Liver (tissue), 9 donors: Measurements from ENCODE around the gene MYBPC3. TPM values are rescaled to one million over a fixed set of nuclear protein-coding genes. Genes with fewer than 3 reads are reported as not detected.

Experiments used
- DNase-seq: peaks from one replicate; pipeline ENCODE4 v3.0.0-alpha.2; 2017; ENCODE audit warnings: low spot score
- H3K27ac ChIP-seq, 2 donors: one replicate each; pipeline ENCODE4 v1.7.0; 2013; ENCODE audit warnings: inconsistent platforms in 2 of 2, low read length in 2 of 2, control low read depth in 1 of 2, low read depth in 1 of 2, mild to moderate bottlenecking in 1 of 2
- H3K27me3 ChIP-seq, 4 donors: one replicate each; pipeline versions ENCODE4 v1.6.1 to v1.7.0; 2013; ENCODE audit warnings: low read length in 3 of 4, inconsistent platforms in 1 of 4, mild to moderate bottlenecking in 1 of 4, moderate library complexity in 1 of 4; ENCODE audit not compliant: control insufficient read depth in 4 of 4, insufficient read depth in 4 of 4
- H3K36me3 ChIP-seq, 4 donors: one replicate each; pipeline versions ENCODE4 v1.6.1 to v1.7.0; 2013; ENCODE audit warnings: low read length in 3 of 4, mild to moderate bottlenecking in 3 of 4, low read depth in 1 of 4, moderate library complexity in 1 of 4; ENCODE audit not compliant: control insufficient read depth in 4 of 4, insufficient read depth in 3 of 4
- H3K4me1 ChIP-seq, 4 donors: one replicate each; pipeline versions ENCODE4 v1.6.1 to v1.7.0; 2013; ENCODE audit warnings: low read length in 3 of 4, mild to moderate bottlenecking in 3 of 4, moderate library complexity in 1 of 4; ENCODE audit not compliant: control insufficient read depth in 4 of 4, insufficient read depth in 4 of 4
- H3K4me3 ChIP-seq, 3 donors: one replicate each; pipeline versions ENCODE4 v1.6.1 to v1.7.0; 2013; ENCODE audit warnings: low read length in 3 of 3, control low read depth in 1 of 3, low read depth in 1 of 3, mild to moderate bottlenecking in 1 of 3
- H3K9ac ChIP-seq, 2 donors: one replicate each; pipeline ENCODE4 v1.7.0; 2013; ENCODE audit warnings: low read length in 2 of 2, mild to moderate bottlenecking in 2 of 2, moderate library complexity in 2 of 2, control low read depth in 1 of 2, low read depth in 1 of 2
- H3K9me3 ChIP-seq, 4 donors: one replicate each; pipeline versions ENCODE4 v1.6.1 to v1.7.0; 2013; ENCODE audit warnings: low read length in 3 of 4; ENCODE audit not compliant: control insufficient read depth in 4 of 4
- CTCF ChIP-seq: fragments of 150-350 bp; IDR thresholded peaks from 2 replicates; pipeline ENCODE4 v1.5.1; 2017; ENCODE audit warnings: improper control_type of control experiment, low read depth, low read length; ENCODE audit not compliant: missing input control
- EGR1 ChIP-seq, 2 donors: IDR thresholded peaks; 2 replicates each; pipeline ENCODE4 v1.6.1; 2016 to 2018; ENCODE audit warnings: antibody characterized with exemption in 2 of 2, low read depth in 2 of 2
- FOXA1 ChIP-seq: IDR thresholded peaks from 2 replicates; pipeline ENCODE4 v1.6.1; 2016; ENCODE audit warnings: antibody characterized with exemption
- HNF4A ChIP-seq, 2 donors: conservative IDR thresholded peaks; 2 replicates each; pipeline ENCODE4 v1.6.1; 2016; ENCODE audit warnings: antibody characterized with exemption in 2 of 2, mild to moderate bottlenecking in 2 of 2
- HNF4G ChIP-seq: IDR thresholded peaks from 2 replicates; pipeline ENCODE4 v1.6.1; 2016; ENCODE audit warnings: antibody characterized with exemption
- JUND ChIP-seq, 2 donors: IDR thresholded peaks; 2 replicates each; pipeline ENCODE4 v1.6.1; 2016; ENCODE audit warnings: antibody characterized with exemption in 2 of 2
- NR2F2 ChIP-seq: IDR thresholded peaks from 2 replicates; pipeline ENCODE4 v1.6.1; 2016; ENCODE audit warnings: antibody characterized with exemption
- RAD21 ChIP-seq, 2 donors: IDR thresholded peaks; 2 replicates each; pipeline ENCODE4 v1.6.1; 2016; ENCODE audit warnings: antibody characterized with exemption in 2 of 2, mild to moderate bottlenecking in 2 of 2
- REST ChIP-seq: IDR thresholded peaks from 2 replicates; pipeline ENCODE4 v1.6.1; 2016; ENCODE audit warnings: antibody characterized with exemption, mild to moderate bottlenecking
- SP1 ChIP-seq: IDR thresholded peaks from 2 replicates; pipeline ENCODE4 v1.6.1; 2018; ENCODE audit warnings: antibody characterized with exemption, mild to moderate bottlenecking
- TAF1 ChIP-seq: conservative IDR thresholded peaks from 2 replicates; pipeline ENCODE4 v1.6.1; 2016; ENCODE audit warnings: antibody characterized with exemption, mild to moderate bottlenecking
- YY1 ChIP-seq: IDR thresholded peaks from 2 replicates; pipeline ENCODE4 v1.6.1; 2016; ENCODE audit warnings: antibody characterized with exemption, mild to moderate bottlenecking
- ZBTB33 ChIP-seq: IDR thresholded peaks from 2 replicates; pipeline ENCODE4 v1.6.1; 2016; ENCODE audit warnings: antibody characterized with exemption
- WGBS: extraction: QIAGEN DNeasy Blood & Tissue Kit; methylation state at CpG from one replicate; pipeline ENCODE4 v1.1.7; 2013; 5-methylcytosine and 5-hydroxymethylcytosine counted together
- polyA plus RNA-seq, 2 donors: library from polyadenylated mRNA; stranded (reverse) in 1 of 2; unstranded in 1 of 2; fragments of 200-250 nt in 1 of 2; fragments of >200 nt in 1 of 2; fragmentation: Nextera tagmentation in 1 of 2; extraction: Ambion mirVana in 1 of 2; gene quantifications; one replicate each; pipeline versions ENCODE4 v1.2.1 to v1.2.3, GENCODE V29; 2013 to 2015
- total RNA-seq, 2 donors: library from RNA; depleted of rRNA; stranded (reverse); fragments of >200 nt; gene quantifications; one replicate each; pipeline ENCODE4 v1.2.3, GENCODE V29; 2014
- donor health status: healthy.
- donor health status: healthy.
- donor health status: healthy.
- donor health status: healthy.
- donor health status: healthy.

The MYBPC3 gene
- total and polyA plus RNA-seq, 4 donors: 0.01 to 0.25 TPM; not detected in 2

- H3K9me3 ChIP-seq: no peaks in the 10 kb centered on the region
- H3K4me1 ChIP-seq: peaks cover 2 to 11% (median 5%) of the 10 kb centered on the region in 4 donors
- H3K27ac ChIP-seq: peak overlapping the region; percentile 75 to 87
- TF ChIP-seq NR2F2 (no peak), ZBTB33 (no peak), YY1 (no peak), JUND (IDR thresholded peaks at IDR 0.05) (no peak), CTCF (no peak), HNF4A (conservative IDR thresholded peaks at IDR 0.05) (no peak), RAD21 (IDR thresholded peaks at IDR 0.05) (no peak), SP1 (no peak), TAF1 (no peak), REST (no peak), FOXA1 (no peak), HNF4G (no peak)
- no peak overlapping the region for H3K4me3 ChIP-seq
- H3K9ac ChIP-seq: no peak overlapping the region
- 92% methylated on average over 3 of the region's 3 CpGs for WGBS
- no peak for DNase-seq
- H3K27me3 ChIP-seq: no peaks in the 10 kb centered on the region
- no peaks in the 10 kb centered on the region for H3K36me3 ChIP-seq
Measured at GRCh38 chr11:47396049-47396320, 43.5 kb upstream of the MYBPC3 start.

- Histone ChIP-seq H3K4me1 (peaks cover 1 to 6% (median 2%) of the 10 kb centered on the region in 4 donors), H3K36me3 (no peaks in the 10 kb centered on the region), H3K9me3 (no peaks in the 10 kb centered on the region), H3K4me3 (no peak overlapping the region), H3K27ac (peak overlapping the region; percentile 75 to 87), H3K27me3 (no peaks in the 10 kb centered on the region), H3K9ac (peak overlapping the region in 1 of 2 donors; percentile 44)
- TF ChIP-seq CTCF (no peak), EGR1 (IDR thresholded peaks at IDR 0.05; ENCODE audit: low read depth in 2 of 2) (no peak), FOXA1 (no peak), HNF4G (no peak), YY1 (no peak), REST (no peak), JUND (IDR thresholded peaks at IDR 0.05) (no peak), HNF4A (conservative IDR thresholded peaks at IDR 0.05) (no peak)
- WGBS: 76% methylated on average over 25 of the region's 25 CpGs
- DNase-seq: no peak
Measured at GRCh38 chr11:47395223-47396048, 42.9 kb upstream of the MYBPC3 start.
